ENCODE measurements around the gene RIMS3.
"Not testable (repeated sequence)": the region's sequence is repeated elsewhere in the genome, so short reads cannot be mapped to it uniquely, and the experiment has no call there.

The RIMS3 gene

DNA sequence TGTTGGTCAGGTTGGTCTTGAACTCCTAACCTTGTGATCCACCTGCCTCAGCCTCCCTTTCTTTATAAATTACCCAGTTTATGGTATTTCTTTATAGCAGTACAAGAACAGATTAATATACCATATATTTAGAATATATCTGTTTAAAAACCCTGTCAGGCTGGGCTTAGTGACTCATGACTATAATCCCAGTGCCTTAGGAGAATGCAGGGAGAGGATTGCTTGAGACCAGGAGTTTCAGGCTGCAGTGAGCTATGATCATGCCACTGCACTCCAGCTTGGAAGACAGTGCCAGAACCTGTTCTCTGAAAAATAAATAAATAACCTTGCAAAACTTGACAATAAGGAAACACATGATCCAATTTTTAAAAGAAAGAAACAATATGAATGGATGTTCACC lies 90.1 kb downstream of the RIMS3 start:
- Histone ChIP-seq H3K4me2 (ENCODE audit: low read length) (no peak overlapping the region), H3K9ac (ENCODE audit: low read length) (no peak overlapping the region), H3K4me1 (ENCODE audit: insufficient read depth, low read length, severe bottlenecking) (no peaks in the 10 kb centered on the region), H4K20me1 (ENCODE audit: insufficient read depth, low read length) (no peaks in the 10 kb centered on the region), H3K27ac (ENCODE audit: low read depth, low read length, poor library complexity, severe bottlenecking) (no peak overlapping the region), H2AFZ (ENCODE audit: low read length) (no peak overlapping the region), H3F3A (ENCODE audit: insufficient read depth, low read length) (no peaks in the 10 kb centered on the region), H3K36me3 (ENCODE audit: insufficient read depth, low read length) (no peaks in the 10 kb centered on the region), H3K27me3 (ENCODE audit: insufficient read depth, low read length) (no peaks in the 10 kb centered on the region), H3K79me2 (ENCODE audit: insufficient read depth, low read length) (no peaks in the 10 kb centered on the region), H3K9me3 (ENCODE audit: low read length) (no peaks in the 10 kb centered on the region), H3K9me2 (ENCODE audit: low read depth, low read length) (no peaks in the 10 kb centered on the region), H3K4me3 (ENCODE audit: low read depth, low read length, poor library complexity, severe bottlenecking) (no peak overlapping the region)
- no peak for TF ChIP-seq EZH2 (IDR thresholded peaks at IDR 0.05; ENCODE audit: borderline replicate concordance, low read length)
- TF ChIP-seq, protein P1, sequence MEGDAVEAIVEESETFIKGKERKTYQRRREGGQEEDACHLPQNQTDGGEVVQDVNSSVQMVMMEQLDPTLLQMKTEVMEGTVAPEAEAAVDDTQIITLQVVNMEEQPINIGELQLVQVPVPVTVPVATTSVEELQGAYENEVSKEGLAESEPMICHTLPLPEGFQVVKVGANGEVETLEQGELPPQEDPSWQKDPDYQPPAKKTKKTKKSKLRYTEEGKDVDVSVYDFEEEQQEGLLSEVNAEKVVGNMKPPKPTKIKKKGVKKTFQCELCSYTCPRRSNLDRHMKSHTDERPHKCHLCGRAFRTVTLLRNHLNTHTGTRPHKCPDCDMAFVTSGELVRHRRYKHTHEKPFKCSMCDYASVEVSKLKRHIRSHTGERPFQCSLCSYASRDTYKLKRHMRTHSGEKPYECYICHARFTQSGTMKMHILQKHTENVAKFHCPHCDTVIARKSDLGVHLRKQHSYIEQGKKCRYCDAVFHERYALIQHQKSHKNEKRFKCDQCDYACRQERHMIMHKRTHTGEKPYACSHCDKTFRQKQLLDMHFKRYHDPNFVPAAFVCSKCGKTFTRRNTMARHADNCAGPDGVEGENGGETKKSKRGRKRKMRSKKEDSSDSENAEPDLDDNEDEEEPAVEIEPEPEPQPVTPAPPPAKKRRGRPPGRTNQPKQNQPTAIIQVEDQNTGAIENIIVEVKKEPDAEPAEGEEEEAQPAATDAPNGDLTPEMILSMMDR (IDR thresholded peaks at IDR 0.05; ENCODE audit: low read length), result no peak

DNA sequence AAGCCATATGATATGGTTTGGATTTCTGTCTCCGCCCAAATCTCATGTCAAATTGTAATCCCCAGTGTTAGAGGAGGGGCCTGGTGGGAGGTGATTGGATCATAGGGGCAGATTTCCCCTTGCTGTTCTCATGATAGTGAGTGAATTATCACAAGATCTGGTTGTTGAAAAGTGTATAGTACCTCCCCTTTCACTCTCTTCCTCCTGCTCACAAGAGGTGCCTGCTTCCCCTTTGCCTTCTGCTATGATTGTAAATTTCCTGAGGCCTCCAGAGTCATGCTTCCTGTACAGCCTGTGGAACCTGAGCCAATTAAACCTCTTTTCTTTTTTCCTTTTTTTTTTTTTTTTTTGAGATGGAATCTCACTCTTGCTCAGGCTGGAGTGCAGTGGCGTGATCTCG lies 90.7 kb downstream of the RIMS3 start:
- H3K27ac ChIP-seq (ENCODE audit: low read depth, low read length, poor library complexity, severe bottlenecking); H2AFZ ChIP-seq (ENCODE audit: low read length); H3K4me3 ChIP-seq (ENCODE audit: low read depth, low read length, poor library complexity, severe bottlenecking); H3K4me1 ChIP-seq (ENCODE audit: insufficient read depth, low read length, severe bottlenecking); H4K20me1 ChIP-seq (ENCODE audit: insufficient read depth, low read length); H3F3A ChIP-seq (ENCODE audit: insufficient read depth, low read length); H3K79me2 ChIP-seq (ENCODE audit: insufficient read depth, low read length); H3K36me3 ChIP-seq (ENCODE audit: insufficient read depth, low read length); H3K9me3 ChIP-seq (ENCODE audit: low read length); H3K4me2 ChIP-seq (ENCODE audit: low read length); H3K27me3 ChIP-seq (ENCODE audit: insufficient read depth, low read length); H3K9ac ChIP-seq (ENCODE audit: low read length); H3K9me2 ChIP-seq (ENCODE audit: low read depth, low read length): not testable (repeated sequence)
